Left lung (tissue), 10 donors: Measurements from ENCODE around the gene SAPCD1. TPM values are rescaled to one million over a fixed set of nuclear protein-coding genes. Genes with fewer than 3 reads are reported as not detected.
"Not testable (repeated sequence)": the region's sequence is repeated elsewhere in the genome, so short reads cannot be mapped to it uniquely, and the experiment has no call there.

Experiments
- ATAC-seq: fragments of 200-7000 bp; cut with Tn5 transposase; one replicate; pipeline ENCODE4 v1.9.1; 2020; ENCODE audit warnings: moderate library complexity
- DNase-seq, 4 donors: peaks; one replicate each; pipeline ENCODE4 v3.0.0-alpha.2; 2013 to 2020
- H3K27ac ChIP-seq, 2 donors: fragments of 200-600 bp; sonication (generic) in 1 of 2; one replicate each; pipeline versions ENCODE4 v1.5.0 to v1.8.0; 2020 to 2021
- H3K27me3 ChIP-seq, 2 donors: fragments of 200-600 bp; sonication (generic) in 1 of 2; one replicate each; pipeline versions ENCODE4 v1.5.0 to v1.8.0; 2020 to 2021
- H3K36me3 ChIP-seq, 2 donors: fragments of 200-600 bp; sonication (generic) in 1 of 2; one replicate each; pipeline versions ENCODE4 v1.5.0 to v1.8.0; 2020 to 2021
- H3K4me1 ChIP-seq, 2 donors: fragments of 200-600 bp; one replicate each; pipeline ENCODE4 v1.8.0; 2021
- H3K4me3 ChIP-seq, 2 donors: fragments of 200-600 bp; sonication (generic) in 1 of 2; one replicate each; pipeline versions ENCODE4 v1.5.0 to v1.8.0; 2020 to 2021; ENCODE audit warnings: mild to moderate bottlenecking in 1 of 2
- H3K9me3 ChIP-seq, 2 donors: fragments of 200-600 bp; sonication (generic) in 1 of 2; one replicate each; pipeline versions ENCODE4 v1.5.0 to v1.8.0; 2020 to 2021
- CTCF ChIP-seq, 2 donors: fragments of 200-600 bp; sonication (generic) in 1 of 2; IDR thresholded peaks; one replicate each; pipeline versions ENCODE4 v1.5.0 to v1.8.0; 2021; ENCODE audit warnings: antibody characterized with exemption in 2 of 2
- intact Hi-C, 2 donors: fragments of 100-400 bp; cut with DNase I; formaldehyde crosslinking; loops; one replicate each; pipeline versions ENCODE4 v1.11.2 to v1.14.2; 2022
- polyA plus RNA-seq, 6 donors: library from polyadenylated mRNA; unstranded; fragments of 120-200 nt; gene quantifications; one replicate each; pipeline ENCODE4 v1.2.1, GENCODE V29; 2013; ENCODE audit not compliant: insufficient read length in 6 of 6
- total RNA-seq, 2 donors: library from RNA; stranded (reverse); fragmentation: NEBNext Ultra II Directional; extraction: Animal tissue kit (Norgen Biotek cat#: 25700); gene quantifications; one replicate each; pipeline ENCODE4 v1.2.1, GENCODE V29; 2021
- donor health status: DM: no; HTN: yes; CAD: no.
- donor health status: DM: no; HTN: no; CAD: no.

The SAPCD1 gene
- total and polyA plus RNA-seq, 8 donors: 1.3 to 11.1 (median 7.4) TPM

- peak; percentile 6 for ATAC-seq
- Histone ChIP-seq H3K36me3 (peaks cover 0 to 30% of the 10 kb centered on the region in 2 donors), H3K4me3 (peak overlapping the region; percentile 66), H3K27me3 (no peaks in the 10 kb centered on the region), H3K27ac (peak overlapping the region; percentile 90 to 96), H3K4me1 (peaks cover 7 to 26% of the 10 kb centered on the region in 2 donors), H3K9me3 (no peaks in the 10 kb centered on the region)
- TF ChIP-seq CTCF (IDR thresholded peaks at IDR 0.05): no peak
- intact Hi-C loops: no loop called here
- DNase-seq: no peak
Observed at GRCh38 chr6:31805939-31806469, 43.5 kb downstream of the SAPCD1 start.

GRCh38 chr6:31806470-31807272, 44.2 kb downstream of the SAPCD1 start, which contains the start of gene LSM2:
Gene LSM2 (minus strand): TSS chr6:31806966. CDS start chr6:31806757, 209 bp downstream.
- peak; percentile 99 for ATAC-seq
- intact Hi-C loops: no loop called here
- DNase-seq: peak; percentile 97 to 100 (median 98)
- Histone ChIP-seq H3K36me3 (peaks cover 0 to 25% of the 10 kb centered on the region in 2 donors), H3K4me1 (peaks cover 7 to 26% of the 10 kb centered on the region in 2 donors), H3K27ac (peak within 1 kb of the TSS; percentile 90 to 96), H3K9me3 (no peaks in the 10 kb centered on the region), H3K4me3 (peak within 1 kb of the TSS; percentile 66), H3K27me3 (no peaks in the 10 kb centered on the region)
- peak in 1 of 2 donors; percentile 35 for TF ChIP-seq CTCF (IDR thresholded peaks at IDR 0.05)

- H3K27ac ChIP-seq, H3K4me3 ChIP-seq, H3K36me3 ChIP-seq, intact Hi-C loops, DNase-seq, H3K9me3 ChIP-seq, H3K27me3 ChIP-seq, ATAC-seq: not testable (repeated sequence)
- peaks cover 11 to 38% of the 10 kb centered on the region in 2 donors for H3K4me1 ChIP-seq
Observed at GRCh38 chr6:31808599-31808998, 46.1 kb downstream of the SAPCD1 start.

- H3K4me1 ChIP-seq: peaks cover 9 to 31% of the 10 kb centered on the region in 2 donors
- no peak overlapping the region for H3K4me3 ChIP-seq
- intact Hi-C loops: no loop called here
- no peaks in the 10 kb centered on the region for H3K27me3 ChIP-seq
- no peak for TF ChIP-seq CTCF (IDR thresholded peaks at IDR 0.05)
- DNase-seq: no peak
- no peak for ATAC-seq
- H3K36me3 ChIP-seq: no peaks in the 10 kb centered on the region
- no peak overlapping the region for H3K27ac ChIP-seq
- H3K9me3 ChIP-seq: no peaks in the 10 kb centered on the region
Observed at GRCh38 chr6:31811645-31812044, 49.2 kb downstream of the SAPCD1 start.

GRCh38 chr6:31813465-31813849, 51.0 kb downstream of the SAPCD1 start:
- no peaks in the 10 kb centered on the region for H3K9me3 ChIP-seq
- TF ChIP-seq CTCF (IDR thresholded peaks at IDR 0.05): no peak
- intact Hi-C loops: no loop called here
- H3K27ac ChIP-seq: peak overlapping the region; percentile 96 to 100
- H3K4me1 ChIP-seq: peaks cover 12 to 35% of the 10 kb centered on the region in 2 donors
- no peaks in the 10 kb centered on the region for H3K36me3 ChIP-seq
- DNase-seq: no peak
- ATAC-seq: no peak
- H3K27me3 ChIP-seq: no peaks in the 10 kb centered on the region
- H3K4me3 ChIP-seq: peak overlapping the region in 1 of 2 donors; percentile 56

Other genes with a start within 250 kb of the SAPCD1 start
Only the 30 nearest of the 42 such genes appear.
- gene LST1, start 176.4 kb upstream of the SAPCD1 start, total RNA-seq: 10 to 100 TPM; 32.7 to 95.1 TPM
- gene LST1, start 176.4 kb upstream of the SAPCD1 start, polyA plus RNA-seq: 1 to 10 TPM; 4.4 to 8.3 (median 7.2) TPM
- gene NCR3, start 169.7 kb upstream of the SAPCD1 start, total RNA-seq: 1 to 10 TPM in 1 of 2 donors, under 1 TPM in 1; 0.67 to 1.5 TPM
- gene NCR3, start 169.7 kb upstream of the SAPCD1 start, polyA plus RNA-seq: under 1 TPM in 4 of 6 donors, not detected in 2; 0.26 to 0.89 (median 0.45) TPM
- 10 to 100 TPM; 38.5 to 96.4 TPM for gene AIF1, start 147.4 kb upstream of the SAPCD1 start, total RNA-seq
- gene AIF1, start 147.4 kb upstream of the SAPCD1 start, polyA plus RNA-seq: 10 to 100 TPM; 17.9 to 25.4 (median 20.5) TPM
- gene PRRC2A, start 141.9 kb upstream of the SAPCD1 start, total RNA-seq: 100 to 1,000 TPM; 130 to 151 TPM
- gene PRRC2A, start 141.9 kb upstream of the SAPCD1 start, polyA plus RNA-seq: 100 to 1,000 TPM; 150 to 201 (median 176) TPM
- 100 to 1,000 TPM; 243 to 278 TPM for gene BAG6, start 110.0 kb upstream of the SAPCD1 start, total RNA-seq
- gene BAG6, start 110.0 kb upstream of the SAPCD1 start, polyA plus RNA-seq: 100 to 1,000 TPM; 211 to 252 (median 226) TPM
- gene APOM, start 106.8 kb upstream of the SAPCD1 start, total RNA-seq: 1 to 10 TPM; 1.0 to 1.5 TPM
- 1 to 10 TPM; 4.6 to 8.0 (median 6.4) TPM for gene APOM, start 106.8 kb upstream of the SAPCD1 start, polyA plus RNA-seq
- gene C6orf47, start 101.9 kb upstream of the SAPCD1 start, total RNA-seq: 10 to 100 TPM; 21.9 to 23.8 TPM
- 10 to 100 TPM; 15.3 to 19.8 (median 17.4) TPM for gene C6orf47, start 101.9 kb upstream of the SAPCD1 start, polyA plus RNA-seq
- 10 to 100 TPM; 10.3 to 13.2 TPM for gene GPANK1, start 97.7 kb upstream of the SAPCD1 start, total RNA-seq
- 10 to 100 TPM; 18.0 to 22.8 (median 22.2) TPM for gene GPANK1, start 97.7 kb upstream of the SAPCD1 start, polyA plus RNA-seq
- gene CSNK2B, start 96.6 kb upstream of the SAPCD1 start, total RNA-seq: 100 to 1,000 TPM in 1 of 2 donors, 10 to 100 TPM in 1; 96.6 to 128 TPM
- 100 to 1,000 TPM; 189 to 210 (median 196) TPM for gene CSNK2B, start 96.6 kb upstream of the SAPCD1 start, polyA plus RNA-seq
- 10 to 100 TPM in 1 of 2 donors, 1 to 10 TPM in 1; 6.9 to 13.6 TPM for gene LY6G5B, start 92.7 kb upstream of the SAPCD1 start, total RNA-seq
- 10 to 100 TPM; 25.2 to 41.0 (median 35.8) TPM for gene LY6G5B, start 92.7 kb upstream of the SAPCD1 start, polyA plus RNA-seq
- 1 to 10 TPM; 3.1 to 5.9 TPM for gene LY6G5C, start 81.6 kb upstream of the SAPCD1 start, total RNA-seq
- 1 to 10 TPM; 2.9 to 6.3 (median 3.7) TPM for gene LY6G5C, start 81.6 kb upstream of the SAPCD1 start, polyA plus RNA-seq
- 10 to 100 TPM; 53.6 to 58.6 TPM for gene ABHD16A, start 59.3 kb upstream of the SAPCD1 start, total RNA-seq
- 10 to 100 TPM; 55.7 to 63.9 (median 58.6) TPM for gene ABHD16A, start 59.3 kb upstream of the SAPCD1 start, polyA plus RNA-seq
- 1 to 10 TPM in 1 of 2 donors, not detected in 1; 1.4 TPM for gene LY6G6F, start 55.8 kb upstream of the SAPCD1 start, total RNA-seq
- 1 to 10 TPM in 4 of 6 donors, under 1 TPM in 2; 0.53 to 1.8 (median 1.2) TPM for gene LY6G6F, start 55.8 kb upstream of the SAPCD1 start, polyA plus RNA-seq
- not detected for gene LY6G6D, start 47.3 kb upstream of the SAPCD1 start, total RNA-seq
- gene LY6G6D, start 47.3 kb upstream of the SAPCD1 start, polyA plus RNA-seq: under 1 TPM in 1 of 6 donors, not detected in 5; 0.57 TPM
- gene LY6G6C, start 40.9 kb upstream of the SAPCD1 start, total RNA-seq: not detected
- under 1 TPM; 0.17 to 0.75 (median 0.43) TPM for gene LY6G6C, start 40.9 kb upstream of the SAPCD1 start, polyA plus RNA-seq
- 1 to 10 TPM; 1.2 to 1.9 TPM for gene MPIG6B, start 39.3 kb upstream of the SAPCD1 start, total RNA-seq
- gene MPIG6B, start 39.3 kb upstream of the SAPCD1 start, polyA plus RNA-seq: 1 to 10 TPM; 2.8 to 3.5 (median 3.0) TPM
- 10 to 100 TPM; 70.2 to 77.3 TPM for gene DDAH2, start 33.4 kb upstream of the SAPCD1 start, total RNA-seq
- 100 to 1,000 TPM; 139 to 199 (median 175) TPM for gene DDAH2, start 33.4 kb upstream of the SAPCD1 start, polyA plus RNA-seq
- 100 to 1,000 TPM; 283 to 465 TPM for gene CLIC1, start 26.1 kb upstream of the SAPCD1 start, total RNA-seq
- gene CLIC1, start 26.1 kb upstream of the SAPCD1 start, polyA plus RNA-seq: 100 to 1,000 TPM; 226 to 279 (median 261) TPM
- gene MSH5, start 22.7 kb upstream of the SAPCD1 start, total RNA-seq: 10 to 100 TPM in 1 of 2 donors, 1 to 10 TPM in 1; 9.7 to 20.0 TPM
- 10 to 100 TPM; 34.4 to 49.8 (median 39.1) TPM for gene MSH5, start 22.7 kb upstream of the SAPCD1 start, polyA plus RNA-seq
- gene VWA7, start 14.7 kb downstream of the SAPCD1 start, total RNA-seq: 1 to 10 TPM; 4.6 to 5.0 TPM
- gene VWA7, start 14.7 kb downstream of the SAPCD1 start, polyA plus RNA-seq: 1 to 10 TPM; 1.4 to 3.8 (median 2.2) TPM
- 100 to 1,000 TPM in 1 of 2 donors, 10 to 100 TPM in 1; 43.6 to 103 TPM for gene VARS1, start 33.1 kb downstream of the SAPCD1 start, total RNA-seq
- gene VARS1, start 33.1 kb downstream of the SAPCD1 start, polyA plus RNA-seq: 10 to 100 TPM; 38.4 to 61.7 (median 46.6) TPM
- gene LSM2, start 44.3 kb downstream of the SAPCD1 start, total RNA-seq: 10 to 100 TPM; 38.7 to 51.5 TPM
- 10 to 100 TPM; 79.4 to 88.5 (median 83.6) TPM for gene LSM2, start 44.3 kb downstream of the SAPCD1 start, polyA plus RNA-seq
- gene HSPA1L, start 52.6 kb downstream of the SAPCD1 start, total RNA-seq: 1 to 10 TPM in 1 of 2 donors, under 1 TPM in 1; 0.99 to 1.2 TPM
- gene HSPA1L, start 52.6 kb downstream of the SAPCD1 start, polyA plus RNA-seq: 1 to 10 TPM; 2.8 to 4.4 (median 3.4) TPM
- gene HSPA1A, start 52.9 kb downstream of the SAPCD1 start, total RNA-seq: 100 to 1,000 TPM; 155 to 205 TPM
- gene HSPA1A, start 52.9 kb downstream of the SAPCD1 start, polyA plus RNA-seq: 100 to 1,000 TPM in 2 of 6 donors, 10 to 100 TPM in 4; 64.3 to 124 (median 78.3) TPM
- gene HSPA1B, start 65.1 kb downstream of the SAPCD1 start, total RNA-seq: 100 to 1,000 TPM; 104 to 180 TPM
- gene HSPA1B, start 65.1 kb downstream of the SAPCD1 start, polyA plus RNA-seq: 100 to 1,000 TPM in 2 of 6 donors, 10 to 100 TPM in 4; 66.6 to 125 (median 89.1) TPM
- gene NEU1, start 100.2 kb downstream of the SAPCD1 start, total RNA-seq: 100 to 1,000 TPM in 1 of 2 donors, 10 to 100 TPM in 1; 90.4 to 106 TPM
- 10 to 100 TPM; 25.7 to 29.8 (median 29.3) TPM for gene NEU1, start 100.2 kb downstream of the SAPCD1 start, polyA plus RNA-seq
- 10 to 100 TPM; 37.5 to 78.8 TPM for gene SLC44A4, start 116.3 kb downstream of the SAPCD1 start, total RNA-seq
- gene SLC44A4, start 116.3 kb downstream of the SAPCD1 start, polyA plus RNA-seq: 10 to 100 TPM in 5 of 6 donors, 1 to 10 TPM in 1; 9.6 to 22.9 (median 18.7) TPM
- gene EHMT2, start 135.0 kb downstream of the SAPCD1 start, total RNA-seq: 10 to 100 TPM; 41.0 to 42.3 TPM
- gene EHMT2, start 135.0 kb downstream of the SAPCD1 start, polyA plus RNA-seq: 10 to 100 TPM; 66.3 to 85.0 (median 77.4) TPM
- 1 to 10 TPM; 4.8 to 6.5 TPM for gene ZBTB12, start 139.4 kb downstream of the SAPCD1 start, total RNA-seq
- 10 to 100 TPM; 20.7 to 23.4 (median 22.9) TPM for gene ZBTB12, start 139.4 kb downstream of the SAPCD1 start, polyA plus RNA-seq
- 100 to 1,000 TPM; 181 to 192 TPM for gene C2, start 165.1 kb downstream of the SAPCD1 start, total RNA-seq
- gene C2, start 165.1 kb downstream of the SAPCD1 start, polyA plus RNA-seq: 1 to 10 TPM; 3.3 to 7.6 (median 4.9) TPM